NOMO-1 treated with DMSO at 0.1 percent for 48 hours (cell line): Measurements from ENCODE around the gene PLEKHG2.
"Not testable (repeated sequence)": the region's sequence is repeated elsewhere in the genome, so short reads cannot be mapped to it uniquely, and the experiment has no call there.

ENCODE experiments used
- DNase-seq: peaks from one replicate; lab custom pipeline; 2025; ENCODE audit not compliant: unreplicated experiment; lab: John Stamatoyannopoulos, UW

Gene PLEKHG2

GRCh38 chr19:39446365-39447084, 34.1 kb downstream of the PLEKHG2 start:
- no peak for DNase-seq

GRCh38 chr19:39448271-39448670, 35.8 kb downstream of the PLEKHG2 start:
- DNase-seq, result peak; percentile 73

- DNase-seq, result no peak
Measured at GRCh38 chr19:39449116-39449797, 36.8 kb downstream of the PLEKHG2 start.

- not testable (repeated sequence) for DNase-seq
Measured at GRCh38 chr19:39451257-39451656, 38.8 kb downstream of the PLEKHG2 start.

- no peak for DNase-seq
Measured at GRCh38 chr19:39463403-39463802, 50.9 kb downstream of the PLEKHG2 start.

GRCh38 chr19:39465956-39466747, 53.7 kb downstream of the PLEKHG2 start:
- no peak for DNase-seq

GRCh38 chr19:39467941-39468340, 55.5 kb downstream of the PLEKHG2 start:
- DNase-seq, result no peak

GRCh38 chr19:39469036-39469435, 56.6 kb downstream of the PLEKHG2 start:
- no peak for DNase-seq

GRCh38 chr19:39469567-39469966, 57.1 kb downstream of the PLEKHG2 start:
- DNase-seq, result no peak

GRCh38 chr19:39470724-39471339, 58.4 kb downstream of the PLEKHG2 start:
- DNase-seq, result no peak

GRCh38 chr19:39471756-39472536, 59.5 kb downstream of the PLEKHG2 start:
- no peak for DNase-seq

GRCh38 chr19:39472746-39473442, 60.4 kb downstream of the PLEKHG2 start:
- no peak for DNase-seq

- no peak for DNase-seq
Measured at GRCh38 chr19:39473443-39473960, 61.0 kb downstream of the PLEKHG2 start.

- peak; percentile 0 for DNase-seq
Measured at GRCh38 chr19:39474139-39474620, 61.7 kb downstream of the PLEKHG2 start.

GRCh38 chr19:39475748-39476147, 63.3 kb downstream of the PLEKHG2 start:
- no peak for DNase-seq
